Measurements from ENCODE around the gene DLL4.

DNA sequence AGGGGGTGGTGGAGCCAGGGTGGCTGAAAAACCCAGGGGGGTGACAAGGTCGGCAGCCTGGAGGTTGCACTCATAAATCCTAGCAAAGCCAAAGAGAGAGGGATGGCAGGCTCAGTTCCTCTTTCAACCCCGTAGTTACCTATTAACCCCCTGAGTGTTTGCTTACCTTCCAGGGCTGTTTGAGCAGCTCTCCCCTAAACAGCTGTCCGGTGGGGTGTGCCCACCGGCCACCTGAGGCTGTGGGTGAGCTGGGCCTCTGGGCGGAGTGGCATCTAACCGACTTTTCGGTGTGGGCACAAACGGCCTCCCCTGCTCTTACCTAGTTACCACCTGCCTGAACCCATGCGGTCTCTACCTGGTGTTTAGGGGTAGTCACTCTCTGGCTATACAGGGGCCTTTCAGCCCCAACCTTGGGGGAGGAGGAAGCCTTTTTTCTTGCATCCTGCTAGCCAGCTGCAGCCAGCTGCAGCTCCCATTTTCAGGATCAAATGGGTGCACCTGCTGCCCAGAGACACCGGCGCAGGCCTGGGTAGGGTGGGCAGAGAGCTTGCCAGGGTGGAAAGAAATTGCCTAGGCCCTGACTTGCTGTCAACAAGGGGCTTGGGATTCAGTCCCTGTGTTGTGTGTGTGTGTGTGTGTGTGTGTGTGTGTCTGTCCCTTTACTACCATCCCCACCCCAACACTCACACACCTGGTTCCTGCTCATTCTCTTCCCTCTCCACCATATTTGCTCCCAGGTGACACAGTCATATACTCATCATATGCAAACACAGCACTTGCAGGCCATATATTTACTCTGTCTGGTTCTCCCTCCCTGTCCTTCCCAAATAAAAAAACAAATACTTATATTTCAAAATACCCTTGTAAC lies 3.7 kb downstream of the DLL4 start:
- TF ChIP-seq POLR2A (IDR thresholded peaks at IDR 0.05) (no peak), CTCF (IDR thresholded peaks at IDR 0.05) (no peak)

Data from Peyer's patch (tissue), 4 donors.